ENCODE data around the gene IFT52.

- peak; percentile 25 for TF ChIP-seq POLR2A (IDR thresholded peaks at IDR 0.05)
- TF ChIP-seq CTCF (IDR thresholded peaks at IDR 0.05): no peak
- TF ChIP-seq POLR2AphosphoS5 (IDR thresholded peaks at IDR 0.05): peak in 2 of 3 donors; percentile 18 to 23
- no peak for TF ChIP-seq EP300 (IDR thresholded peaks at IDR 0.05; ENCODE audit: low read depth)
Measured at GRCh38 chr20:43579861-43580793, 10.6 kb upstream of the IFT52 start.
